ENCODE measurements around the gene BTF3.

- TF ChIP-seq POLR2A (IDR thresholded peaks at IDR 0.05) = no peak
- no peak for TF ChIP-seq CTCF (IDR thresholded peaks at IDR 0.05)
These were observed 28.4 kb upstream of the BTF3 start for GRCh38 chr5:73469878-73470277.
